ENCODE measurements around the gene CRADD. TPM values are rescaled to one million over a fixed set of nuclear protein-coding genes. Genes with fewer than 3 reads are reported as not detected.

Gene CRADD
- total RNA-seq, 1 donor = 17.2 TPM

DNA sequence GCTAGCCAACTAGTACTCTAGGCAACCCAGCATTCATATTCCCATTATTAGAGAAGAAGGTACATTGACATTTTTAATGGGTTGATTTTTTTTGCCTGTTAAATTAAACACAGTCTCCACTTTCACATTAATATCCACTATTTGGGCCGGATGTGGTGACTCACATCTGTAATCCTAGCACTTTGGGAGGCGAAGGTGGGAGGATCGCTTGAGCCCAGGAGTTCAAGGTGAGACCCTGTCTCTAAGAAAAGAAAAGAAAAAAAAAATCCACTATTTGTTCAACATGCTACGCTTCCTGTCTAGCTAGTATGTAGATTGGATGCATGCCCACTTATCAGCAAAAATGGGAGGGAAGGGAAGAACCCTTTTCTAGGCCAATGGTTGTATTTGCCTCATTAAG, 7.1 kb upstream of the CRADD start:
- no peak for DNase-seq (ENCODE audit: low read depth in 2 of 3, low spot score in 2 of 3)

- no peak for DNase-seq (ENCODE audit: low read depth in 2 of 3, low spot score in 2 of 3)
Measured at GRCh38 chr12:93671044-93671443, 6.1 kb upstream of the CRADD start.

GRCh38 chr12:93673084-93673483, 4.1 kb upstream of the CRADD start:
- DNase-seq (ENCODE audit: low read depth in 2 of 3, low spot score in 2 of 3) = no peak

GRCh38 chr12:93674386-93674785, 2.8 kb upstream of the CRADD start:
- DNase-seq (ENCODE audit: low read depth in 2 of 3, low spot score in 2 of 3) = no peak

DNA sequence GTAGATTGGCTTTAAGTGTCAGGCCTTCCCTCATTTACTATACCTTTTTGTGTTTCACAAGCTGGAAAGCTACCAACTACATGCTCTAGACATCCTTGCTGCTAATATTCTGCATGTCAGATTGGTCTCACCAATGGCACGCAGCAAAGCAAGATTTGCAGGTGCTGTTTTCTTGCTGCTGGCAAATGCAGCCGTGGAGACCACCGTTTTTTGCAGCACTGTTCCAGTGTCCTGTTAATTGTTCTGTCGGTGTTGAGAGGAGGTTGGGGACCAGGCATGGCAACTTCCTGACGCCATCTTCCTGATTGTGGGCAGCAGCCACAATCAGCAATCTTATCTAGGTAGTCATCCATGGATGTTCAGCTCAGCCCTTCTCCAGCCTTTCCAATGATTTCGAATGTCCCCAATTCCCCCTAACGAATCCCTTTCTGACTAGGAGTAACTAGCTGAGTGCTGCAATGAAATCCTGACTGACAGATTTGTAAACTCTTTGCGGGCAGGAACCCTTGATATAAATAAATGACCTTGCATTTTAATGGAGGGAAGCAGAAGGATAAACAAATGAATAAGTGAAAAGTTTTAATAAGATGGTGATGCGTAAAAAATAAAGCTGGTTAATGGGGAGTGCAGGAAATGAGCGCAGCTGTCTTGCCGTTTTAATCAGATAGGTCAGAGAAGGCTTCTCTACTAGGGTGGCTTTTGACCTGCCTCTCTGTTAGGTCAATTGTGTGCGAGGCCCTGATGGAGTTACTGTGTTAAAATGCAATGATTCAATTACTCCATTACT, 574 bp upstream of the CRADD start:
- no peak for DNase-seq (ENCODE audit: low read depth in 2 of 3, low spot score in 2 of 3)

GRCh38 chr12:93678779-93679178, 1.6 kb downstream of the CRADD start:
- DNase-seq (ENCODE audit: low read depth in 2 of 3, low spot score in 2 of 3) = no peak

DNA sequence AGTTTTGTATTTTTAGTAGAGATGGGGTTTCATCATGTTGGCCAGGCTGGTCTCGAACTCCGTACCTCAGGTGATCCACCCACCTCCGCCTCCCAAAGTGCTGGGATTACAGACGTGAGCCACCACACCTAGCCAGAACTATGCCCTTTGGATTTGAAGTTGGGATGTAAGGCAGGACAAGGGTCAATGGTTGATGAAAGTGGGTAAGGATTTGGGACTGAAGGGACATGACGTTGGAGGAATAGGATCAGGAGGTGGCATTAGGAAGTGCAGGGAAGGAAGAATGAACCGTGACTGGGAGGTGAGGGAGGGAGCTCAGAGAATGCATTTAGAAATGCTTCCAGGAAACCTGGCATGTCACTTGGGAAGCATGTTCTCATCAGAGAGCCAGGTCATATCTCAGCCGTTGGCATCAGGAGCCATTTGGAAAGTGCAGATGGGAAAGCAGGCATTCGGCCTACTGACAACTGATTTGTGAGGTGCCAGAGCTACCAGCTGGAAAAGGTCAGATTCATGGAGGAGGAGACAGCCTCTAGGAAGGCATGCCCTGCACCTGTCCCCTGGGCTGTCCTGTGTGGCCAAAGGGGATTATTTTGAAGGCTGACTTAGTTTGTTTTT, 2.2 kb downstream of the CRADD start:
- DNase-seq (ENCODE audit: low read depth in 2 of 3, low spot score in 2 of 3) = no peak

DNA sequence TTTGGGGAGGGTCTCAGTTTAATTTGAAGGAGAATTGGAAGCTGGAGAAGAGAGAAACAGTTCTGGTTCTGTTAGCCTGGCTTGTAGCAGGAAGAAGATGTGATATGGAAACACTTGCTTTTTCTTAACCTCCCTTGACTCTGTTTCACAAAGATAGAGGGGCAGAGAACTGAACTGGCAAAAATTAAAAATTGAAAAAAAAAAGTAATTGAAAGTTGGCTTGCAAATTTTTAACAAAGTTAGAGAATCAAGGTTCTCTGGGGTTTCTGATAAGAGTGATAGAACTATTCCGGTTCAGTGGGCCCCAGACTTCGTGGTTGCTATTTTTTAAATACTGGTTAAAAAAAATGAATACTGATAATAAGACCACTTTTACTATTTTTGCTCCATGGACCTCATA, 2.8 kb downstream of the CRADD start:
- peak in 1 of 3 donors; percentile 3 for DNase-seq (ENCODE audit: low read depth in 2 of 3, low spot score in 2 of 3)

DNA sequence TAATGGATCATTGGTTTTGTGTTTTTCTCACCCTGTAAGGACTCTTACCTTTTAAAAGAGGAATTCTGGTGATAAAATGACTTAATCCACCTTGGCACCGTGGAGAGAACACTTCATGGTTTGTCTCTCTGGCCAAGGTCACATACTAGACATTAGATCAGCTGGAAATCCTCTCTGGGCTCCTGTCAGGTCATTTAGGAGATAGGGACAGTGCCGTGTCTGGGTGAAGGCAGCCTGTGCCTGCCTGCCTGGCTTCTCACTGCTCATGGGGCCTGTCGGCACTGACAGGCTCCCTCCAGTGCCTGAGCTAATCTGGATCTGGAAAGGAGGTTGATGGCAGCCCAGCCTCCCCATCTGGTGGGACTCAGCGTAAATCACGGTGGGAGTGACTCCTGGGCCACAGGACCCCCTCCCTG, 5.7 kb downstream of the CRADD start:
- no peak for DNase-seq (ENCODE audit: low read depth in 2 of 3, low spot score in 2 of 3)

DNA sequence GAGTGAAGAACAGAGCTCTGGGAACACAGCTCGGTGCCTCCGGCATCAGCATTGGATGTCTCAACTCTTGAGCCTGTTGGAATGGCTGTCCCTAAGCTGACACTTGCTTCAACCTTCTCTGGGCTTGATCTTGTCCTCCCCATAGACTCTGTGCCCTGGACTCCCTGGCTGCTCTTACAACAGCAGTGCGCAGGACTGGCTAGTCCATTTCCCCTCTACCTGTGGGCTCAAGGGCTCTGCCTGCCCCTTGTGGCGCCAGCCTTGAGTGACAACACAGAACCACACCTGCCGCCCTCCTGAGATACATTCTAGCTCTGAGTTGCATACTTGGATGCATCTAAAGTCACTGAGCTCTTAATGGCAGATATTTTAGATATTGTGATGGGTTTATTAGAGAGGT, 6.2 kb downstream of the CRADD start:
- DNase-seq (ENCODE audit: low read depth in 2 of 3, low spot score in 2 of 3) = no peak

GRCh38 chr12:93684716-93685115, 7.5 kb downstream of the CRADD start:
- no peak for DNase-seq (ENCODE audit: low read depth in 2 of 3, low spot score in 2 of 3)

- no peak for DNase-seq (ENCODE audit: low read depth in 2 of 3, low spot score in 2 of 3)
Measured at GRCh38 chr12:93686572-93687356, 9.6 kb downstream of the CRADD start.

GRCh38 chr12:93689076-93689834, 12.1 kb downstream of the CRADD start:
- no peak for DNase-seq (ENCODE audit: low read depth in 2 of 3, low spot score in 2 of 3)

DNA sequence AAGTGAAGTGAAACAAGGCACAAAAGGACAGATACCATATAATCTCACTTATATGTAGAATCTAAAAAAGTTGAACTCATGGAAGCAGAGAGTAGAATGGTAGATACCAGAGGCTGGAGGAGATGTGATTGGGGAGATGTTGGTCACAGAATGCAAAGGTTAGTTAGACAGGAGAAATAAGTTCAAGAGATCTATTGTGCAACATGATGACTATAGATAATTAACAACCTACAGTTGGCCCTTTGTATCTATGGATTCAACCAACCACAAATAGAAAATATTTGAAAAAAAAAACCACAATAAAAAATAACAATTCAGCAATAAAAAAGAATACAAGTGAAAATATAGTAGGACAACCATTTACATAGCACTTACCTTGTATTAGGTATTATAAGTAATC, 19.3 kb downstream of the CRADD start:
- no peak for DNase-seq (ENCODE audit: low read depth in 2 of 3, low spot score in 2 of 3)

DNA sequence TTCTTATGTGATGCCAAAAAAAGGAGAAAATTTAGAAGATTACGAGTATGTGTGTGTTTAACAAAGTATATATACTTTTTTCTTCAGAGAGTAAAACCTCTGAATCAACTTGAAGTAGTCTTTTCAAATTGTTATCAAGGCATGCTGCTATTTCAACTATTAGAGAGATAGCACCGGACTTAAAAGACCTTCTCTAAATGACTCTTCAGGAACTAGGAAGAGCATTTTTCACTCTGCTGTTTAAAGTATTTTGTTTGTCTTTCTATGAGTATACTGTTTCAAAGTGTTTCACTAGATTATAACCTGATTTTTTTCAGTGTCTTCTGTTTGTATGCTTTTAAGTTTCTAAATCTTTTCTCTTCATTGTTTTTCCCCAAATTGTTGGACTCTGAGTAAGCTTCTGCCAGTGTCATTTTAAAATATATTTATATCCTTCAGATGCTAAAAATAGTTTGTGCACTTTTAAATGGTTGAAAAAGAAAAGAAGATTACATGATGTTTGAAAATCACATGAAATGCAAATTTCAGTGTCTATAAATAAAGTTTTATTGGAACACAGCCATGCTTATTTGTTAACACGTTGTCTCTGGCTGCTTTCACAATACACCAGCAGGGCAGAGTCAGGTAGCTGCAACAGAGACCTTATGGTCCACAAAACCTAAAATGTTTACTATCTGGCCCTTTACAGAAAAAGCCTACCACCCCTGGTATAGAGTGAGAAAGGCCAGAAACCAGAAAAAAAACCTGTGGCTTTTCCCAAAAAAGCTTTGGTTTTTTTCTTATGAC, 21.3 kb downstream of the CRADD start:
- DNase-seq (ENCODE audit: low read depth in 2 of 3, low spot score in 2 of 3) = no peak

- DNase-seq (ENCODE audit: low read depth in 2 of 3, low spot score in 2 of 3) = no peak
Measured at GRCh38 chr12:93699271-93700145, 22.3 kb downstream of the CRADD start.

DNA sequence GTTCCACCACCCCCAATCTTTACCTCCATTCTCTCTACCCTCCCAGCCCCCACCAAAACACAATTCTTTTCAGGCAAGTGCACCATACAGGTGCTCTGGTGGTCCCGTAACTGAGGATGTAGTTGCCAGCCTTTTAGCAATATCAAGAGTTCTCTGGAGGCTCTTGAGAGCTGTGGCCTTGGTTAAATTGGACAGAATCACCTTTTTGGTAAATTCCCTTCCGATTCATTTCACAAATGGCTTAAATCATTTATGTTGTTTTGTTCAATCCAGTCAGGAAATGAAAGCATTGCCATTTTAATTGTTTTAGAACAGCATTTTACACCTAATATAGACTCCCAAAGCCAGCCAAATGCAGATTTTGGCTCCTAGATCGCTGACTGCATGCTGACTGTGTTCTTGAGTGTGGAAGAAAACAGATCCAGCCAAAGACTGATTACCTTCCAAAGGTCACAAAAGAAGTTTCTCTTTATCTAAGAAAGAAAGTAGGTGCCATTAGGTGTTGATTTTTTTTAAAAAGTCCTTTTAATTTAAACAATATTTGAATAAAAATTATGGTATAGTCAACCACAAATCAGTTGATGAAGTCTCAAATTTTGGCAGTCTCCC, 25.6 kb downstream of the CRADD start:
- DNase-seq (ENCODE audit: low read depth in 2 of 3, low spot score in 2 of 3) = no peak

- no peak for DNase-seq (ENCODE audit: low read depth in 2 of 3, low spot score in 2 of 3)
Measured at GRCh38 chr12:93704122-93704521, 26.9 kb downstream of the CRADD start.

GRCh38 chr12:93704625-93705024, 27.4 kb downstream of the CRADD start:
- no peak for DNase-seq (ENCODE audit: low read depth in 2 of 3, low spot score in 2 of 3)

Measured in hematopoietic multipotent progenitor cell (in vitro differentiated cells).